Stimulated activated CD4-positive, alpha-beta T cell treated with anti-CD3 and anti-CD28 coated beads, Interleukin-15, amount 100 ng/mL, for 48 hours (primary cell): ENCODE data around the gene CALML6.

Experiments
- DNase-seq, 2 donors: peaks; one replicate each; pipeline ENCODE4 v3.0.0-alpha.2; 2020; ENCODE audit warnings: low read depth in 2 of 2

Gene CALML6

GRCh38 chr1:1892079-1892762 lies 22.8 kb upstream of the CALML6 start:
- DNase-seq, result no peak

- DNase-seq, result no peak
Measured at GRCh38 chr1:1892763-1893120, 22.3 kb upstream of the CALML6 start.

- no peak for DNase-seq
Measured at GRCh38 chr1:1893291-1893985, 21.6 kb upstream of the CALML6 start.

- DNase-seq, result no peak
Measured at GRCh38 chr1:1893997-1894353, 21.1 kb upstream of the CALML6 start.

GRCh38 chr1:1894354-1895059 lies 20.6 kb upstream of the CALML6 start:
- no peak for DNase-seq

GRCh38 chr1:1895060-1895418 lies 20.0 kb upstream of the CALML6 start:
- no peak for DNase-seq

GRCh38 chr1:1895456-1896336 lies 19.4 kb upstream of the CALML6 start:
- DNase-seq, result no peak

- no peak for DNase-seq
Measured at GRCh38 chr1:1898246-1898933, 16.7 kb upstream of the CALML6 start.

- no peak for DNase-seq
Measured at GRCh38 chr1:1899266-1899966, 15.6 kb upstream of the CALML6 start.

- DNase-seq, result no peak
Measured at GRCh38 chr1:1899967-1900327, 15.1 kb upstream of the CALML6 start.

GRCh38 chr1:1900883-1901640 lies 14.0 kb upstream of the CALML6 start:
- DNase-seq, result no peak

- no peak for DNase-seq
Measured at GRCh38 chr1:1901641-1902294, 13.3 kb upstream of the CALML6 start.

- no peak for DNase-seq
Measured at GRCh38 chr1:1903224-1903623, 11.8 kb upstream of the CALML6 start.

GRCh38 chr1:1906185-1907097 lies 8.6 kb upstream of the CALML6 start:
- DNase-seq, result peak; percentile 49 to 66

- DNase-seq, result no peak
Measured at GRCh38 chr1:1907098-1907736, 7.8 kb upstream of the CALML6 start.

- DNase-seq, result no peak
Measured at GRCh38 chr1:1908506-1908791, 6.6 kb upstream of the CALML6 start.

- DNase-seq, result no peak
Measured at GRCh38 chr1:1910033-1910465, 5.0 kb upstream of the CALML6 start.

- no peak for DNase-seq
Measured at GRCh38 chr1:1910651-1911331, 4.3 kb upstream of the CALML6 start.
